ENCODE results near the gene ZNF296.
A peak's percentile ranks its signal among the peaks of the same experiment; 100 is the strongest.

Gene ZNF296

GRCh38 chr19:45082170-45082569 lies 5.9 kb upstream of the ZNF296 start:
- DNase-seq (ENCODE audit: low spot score) = no peak

DNA sequence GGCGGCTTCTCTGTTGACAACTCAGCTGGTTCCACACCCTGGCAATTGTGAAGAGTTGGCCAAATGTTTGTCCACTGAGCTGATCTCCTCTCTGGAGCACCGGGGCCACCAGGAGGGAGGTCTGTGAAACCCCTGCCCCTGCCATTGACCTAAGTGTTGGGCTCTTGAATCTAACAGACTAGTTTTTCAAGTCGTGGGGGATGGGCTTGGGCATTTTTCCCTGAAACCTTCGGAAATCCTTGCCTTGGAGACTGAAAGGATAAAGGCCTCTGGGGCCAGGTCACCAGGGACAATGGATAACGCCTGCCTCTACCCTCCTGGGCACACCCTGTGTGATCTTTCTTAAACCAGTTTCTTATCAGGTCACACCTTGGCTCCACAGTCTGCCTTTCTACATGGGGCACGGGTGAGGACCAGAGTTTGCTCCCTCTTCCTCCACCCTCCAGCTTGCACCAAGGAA lies 3.7 kb upstream of the ZNF296 start:
- DNase-seq (ENCODE audit: low spot score) = no peak

GRCh38 chr19:45079063-45079910 lies 3.0 kb upstream of the ZNF296 start, which contains the start of gene GEMIN7:
Gene GEMIN7 (plus strand): TSS chr19:45079260. CDS start chr19:45090115, 10,855 bp downstream.
- DNase-seq (ENCODE audit: low spot score) = peak; percentile 81

- DNase-seq (ENCODE audit: low spot score) = no peak
These were observed 2.2 kb upstream of the ZNF296 start for GRCh38 chr19:45078390-45079062.

- DNase-seq (ENCODE audit: low spot score) = peak; percentile 63
These were observed 813 bp upstream of the ZNF296 start for GRCh38 chr19:45076851-45077730.

DNA sequence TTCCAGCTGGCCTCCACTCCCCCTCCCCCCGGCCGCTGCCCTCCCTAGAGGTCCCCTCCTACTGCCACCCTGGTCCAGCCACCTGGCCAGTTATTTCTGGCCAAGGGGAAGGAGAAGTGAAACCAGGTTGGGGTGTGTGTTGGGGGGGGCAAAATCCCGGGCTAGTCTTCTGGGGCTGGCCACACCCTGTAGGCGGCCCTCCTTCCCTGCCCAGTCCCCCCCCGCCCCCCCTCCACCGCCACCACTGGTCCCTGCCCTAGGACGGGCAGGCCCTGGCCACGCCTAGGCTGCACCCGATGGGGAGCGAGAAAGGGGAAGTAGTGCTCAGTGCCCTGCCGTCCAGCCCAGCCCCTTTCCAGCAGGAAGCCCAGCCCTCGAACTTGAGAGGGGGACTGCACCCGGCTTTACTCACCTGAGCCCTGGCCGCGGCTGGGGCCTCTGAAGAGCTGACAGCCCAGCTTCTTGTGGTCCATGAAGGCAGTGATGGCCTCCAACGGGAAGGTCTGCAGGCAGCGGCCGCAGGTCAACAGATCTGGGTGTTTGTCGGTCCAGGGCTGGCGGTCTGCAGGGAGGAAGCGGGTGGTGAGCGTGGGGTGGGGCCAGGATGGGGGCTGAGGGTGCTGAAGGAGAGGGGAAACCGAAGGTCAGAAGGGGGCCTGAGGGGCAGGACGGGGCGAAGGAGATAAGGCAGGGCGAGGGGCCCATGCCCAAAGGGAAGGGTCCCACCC lies 813 bp downstream of the ZNF296 start:
- DNase-seq (ENCODE audit: low spot score) = peak; percentile 91

DNA sequence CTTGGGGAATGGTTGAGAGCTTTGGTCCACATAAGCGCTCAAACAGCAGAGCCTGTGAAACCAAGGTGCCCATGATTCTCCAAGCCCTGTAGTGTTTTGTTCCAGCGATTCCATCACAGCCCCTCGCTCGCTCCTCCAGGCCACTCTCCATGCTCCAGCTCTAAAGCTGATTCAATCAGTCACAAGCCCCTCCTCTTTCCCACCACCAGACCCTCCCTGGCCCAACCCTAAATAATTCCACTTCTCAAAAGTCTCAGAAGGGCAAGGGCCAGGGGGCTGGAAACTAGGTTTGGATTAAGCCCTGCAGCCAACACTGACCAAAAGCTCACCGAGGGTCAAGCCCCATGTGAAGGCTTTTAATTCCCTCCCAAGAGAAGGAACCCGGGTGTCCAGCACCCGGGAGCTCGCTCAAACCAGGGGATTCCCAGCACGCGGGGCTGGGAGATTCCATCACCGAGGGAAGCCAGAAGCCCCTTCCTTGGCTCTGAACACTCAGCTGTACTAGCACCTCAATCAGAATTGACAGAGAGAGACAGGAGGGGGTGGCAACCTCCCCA lies 1.5 kb downstream of the ZNF296 start:
- DNase-seq (ENCODE audit: low spot score) = no peak

- DNase-seq (ENCODE audit: low spot score) = no peak
These were observed 4.1 kb downstream of the ZNF296 start for GRCh38 chr19:45071969-45072790.

- no peak for DNase-seq (ENCODE audit: low spot score)
These were observed 4.7 kb downstream of the ZNF296 start for GRCh38 chr19:45071545-45071938.

DNA sequence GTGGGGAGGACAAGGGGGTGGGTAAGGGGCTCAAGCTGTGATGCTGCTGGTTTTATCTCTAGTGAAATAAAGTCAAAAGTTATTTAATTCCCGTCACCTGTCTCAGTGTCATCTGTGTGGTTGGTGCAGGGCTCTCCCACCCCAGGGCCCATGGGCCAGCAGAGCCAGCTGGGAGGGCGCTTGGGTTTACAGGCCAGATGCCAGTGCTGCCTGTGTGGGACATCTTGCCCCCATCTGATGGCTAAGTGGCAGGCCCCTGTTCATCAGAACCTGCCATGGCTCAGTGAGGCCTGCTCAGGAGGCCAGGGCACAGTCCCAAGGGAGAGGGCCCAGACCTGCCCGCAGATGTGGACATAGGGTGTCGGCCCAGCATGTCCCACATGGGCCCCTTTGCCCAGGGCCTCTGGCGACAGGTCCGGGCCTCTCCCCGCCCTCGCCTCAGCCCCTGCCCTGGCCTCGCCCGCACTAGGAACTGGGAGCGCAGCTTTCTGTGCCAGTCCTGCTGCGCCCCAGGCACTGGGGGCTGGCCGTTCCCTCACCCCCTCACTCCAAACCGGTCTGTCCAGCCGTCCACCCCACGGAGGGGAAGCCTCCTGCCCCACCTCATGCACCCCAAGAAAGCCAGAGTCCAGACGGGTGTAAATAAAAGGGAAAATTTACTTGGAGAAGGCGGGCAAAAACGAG lies 5.3 kb downstream of the ZNF296 start:
- DNase-seq (ENCODE audit: low spot score) = no peak

DNA sequence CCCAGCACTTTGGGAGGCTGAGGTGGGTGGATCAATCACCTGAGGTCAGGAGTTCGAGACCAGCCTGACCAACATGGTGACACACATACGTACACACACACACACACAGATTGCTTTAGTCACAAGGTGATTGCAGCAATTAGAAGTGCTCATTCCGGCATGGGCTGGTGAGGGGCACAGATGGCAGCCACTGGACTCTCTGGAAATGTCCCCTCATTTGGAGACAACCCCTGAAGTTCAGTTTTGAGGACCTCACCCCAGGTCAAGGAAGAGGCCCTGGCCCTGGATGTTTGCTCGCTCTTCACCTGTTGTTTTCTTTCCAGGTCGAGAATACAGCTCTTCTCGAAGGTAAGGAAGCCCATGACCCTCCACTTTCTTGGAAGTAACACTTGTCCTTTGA lies 6.1 kb downstream of the ZNF296 start:
- no peak for DNase-seq (ENCODE audit: low spot score)

GRCh38 chr19:45069056-45069455 lies 7.2 kb downstream of the ZNF296 start:
- peak; percentile 70 for DNase-seq (ENCODE audit: low spot score)

GRCh38 chr19:45068041-45068440 lies 8.2 kb downstream of the ZNF296 start:
- DNase-seq (ENCODE audit: low spot score) = no peak

DNA sequence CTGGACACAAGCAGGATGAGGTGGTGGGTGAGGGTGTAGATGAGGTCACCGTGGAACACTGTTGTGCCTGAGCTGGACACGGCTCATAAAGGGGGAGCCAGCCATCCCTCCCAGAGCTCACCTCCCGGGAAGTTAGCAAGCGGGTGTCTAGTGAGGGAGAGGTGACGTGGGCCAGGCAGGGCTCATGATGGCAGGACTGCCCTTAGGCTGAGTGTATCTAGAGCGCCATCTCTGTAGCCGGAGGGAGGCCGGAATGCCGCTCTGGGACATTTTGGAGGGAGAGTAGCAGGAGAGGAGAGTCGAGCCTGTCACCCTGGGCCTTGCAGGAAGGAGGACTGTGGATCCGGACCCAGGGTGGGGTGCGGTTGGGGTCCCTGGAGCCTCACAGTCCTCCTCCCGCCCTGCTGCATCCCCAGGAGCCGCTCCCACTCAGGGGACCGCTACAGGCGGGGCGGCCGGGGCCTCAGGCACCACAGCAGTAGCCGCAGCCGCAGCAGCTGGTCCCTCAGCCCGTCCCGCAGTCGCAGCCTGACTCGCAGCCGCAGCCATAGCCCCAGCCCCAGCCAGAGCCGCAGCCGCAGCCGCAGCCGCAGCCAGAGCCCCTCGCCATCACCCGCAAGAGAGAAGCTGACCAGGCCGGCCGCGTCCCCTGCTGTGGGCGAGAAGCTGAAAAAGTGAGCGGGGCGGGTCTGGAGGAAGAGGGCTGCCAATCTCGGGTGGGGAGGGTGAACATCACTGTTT lies 9.2 kb downstream of the ZNF296 start:
- DNase-seq (ENCODE audit: low spot score) = no peak

DNA sequence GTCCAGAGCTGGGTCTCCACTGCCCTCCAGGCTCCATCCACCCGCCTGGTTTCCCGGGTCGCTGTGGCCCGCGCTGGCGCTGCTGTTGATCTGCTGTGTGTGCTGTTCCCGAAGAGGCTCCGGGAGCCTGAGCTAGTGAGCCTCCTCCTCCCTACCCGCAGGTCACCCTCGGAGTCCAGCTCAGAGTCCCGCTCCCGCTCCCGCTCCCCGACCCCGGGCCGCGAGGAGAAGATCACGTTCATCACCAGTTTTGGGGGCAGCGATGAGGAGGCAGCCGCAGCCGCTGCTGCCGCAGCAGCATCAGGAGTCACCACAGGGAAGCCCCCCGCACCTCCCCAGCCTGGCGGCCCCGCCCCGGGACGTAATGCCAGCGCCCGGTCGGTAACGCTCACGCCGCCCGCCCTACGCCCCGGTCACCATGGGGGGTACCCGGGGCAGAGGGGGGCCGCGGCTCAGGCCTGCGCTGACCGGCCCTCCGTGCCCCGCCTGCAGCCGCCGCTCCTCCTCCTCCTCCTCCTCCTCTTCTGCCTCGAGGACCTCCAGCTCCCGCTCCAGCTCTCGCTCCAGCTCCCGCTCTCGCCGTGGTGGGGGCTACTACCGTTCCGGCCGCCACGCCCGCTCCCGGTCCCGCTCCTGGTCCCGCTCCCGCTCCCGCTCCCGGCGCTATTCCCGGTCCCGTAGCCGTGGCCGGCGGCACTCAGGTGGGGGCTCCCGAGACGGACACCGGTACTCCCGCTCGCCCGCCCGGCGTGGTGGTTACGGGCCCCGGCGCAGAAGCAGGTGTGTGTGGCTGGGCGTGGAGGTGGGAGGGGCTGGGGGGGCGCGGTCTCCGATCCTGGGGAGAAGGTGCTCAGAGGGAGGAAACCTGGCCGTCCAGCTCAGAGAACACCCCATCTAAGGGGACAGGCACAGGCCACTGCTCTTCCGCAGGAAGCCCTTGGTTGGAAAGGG lies 12.2 kb downstream of the ZNF296 start:
- DNase-seq (ENCODE audit: low spot score) = no peak

DNA sequence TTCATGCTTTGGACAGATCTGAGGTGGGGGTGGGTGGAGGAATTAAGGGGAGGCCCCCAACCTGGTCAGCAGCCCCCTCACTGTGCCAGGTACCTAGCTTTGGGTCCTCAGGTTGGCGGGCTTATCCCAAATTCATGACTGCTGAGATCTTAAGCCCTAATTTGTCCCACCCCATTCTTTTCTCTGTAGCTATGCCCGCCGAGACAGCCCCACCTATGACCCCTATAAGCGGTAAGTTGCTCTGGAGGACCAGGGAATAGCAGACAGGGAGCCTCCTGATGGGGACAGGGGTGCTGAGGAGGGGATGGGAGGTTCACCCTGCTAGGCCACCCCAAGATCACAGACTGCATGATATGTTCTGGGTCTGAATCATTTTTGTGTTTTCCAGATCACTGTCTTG lies 14.3 kb downstream of the ZNF296 start:
- DNase-seq (ENCODE audit: low spot score) = no peak

GRCh38 chr19:45059258-45059965 lies 16.9 kb downstream of the ZNF296 start:
- peak; percentile 67 for DNase-seq (ENCODE audit: low spot score)

Measured in SW480 (cell line).